K562 (cell line): ENCODE results near the gene PACSIN3.

Experiments used
- CREB5 ChIP-seq: fragments of 250-450 bp; sonication (Bioruptor Pico); IDR thresholded peaks from 2 replicates; pipeline ENCODE4 v1.5.0; 2020; ENCODE audit warnings: mild to moderate bottlenecking
- CTCF ChIP-seq, 3 experiments: IDR thresholded peaks in 2 of 3; conservative IDR thresholded peaks in 1 of 3; 2 replicates each; pipeline ENCODE4 v1.5.1; 2011 to 2012; ENCODE audit warnings: low read length in 3 of 3, mild to moderate bottlenecking in 3 of 3, control low read depth in 2 of 3, improper control_type of control experiment in 1 of 3, inconsistent platforms in 1 of 3, low read depth in 1 of 3, mixed read lengths in 1 of 3, moderate library complexity in 1 of 3; ENCODE audit not compliant: insufficient read depth in 2 of 3
- ZNF24 ChIP-seq: fragments of 450-650 bp; IDR thresholded peaks from 2 replicates; pipeline ENCODE4 v1.6.1; 2016

DNA sequence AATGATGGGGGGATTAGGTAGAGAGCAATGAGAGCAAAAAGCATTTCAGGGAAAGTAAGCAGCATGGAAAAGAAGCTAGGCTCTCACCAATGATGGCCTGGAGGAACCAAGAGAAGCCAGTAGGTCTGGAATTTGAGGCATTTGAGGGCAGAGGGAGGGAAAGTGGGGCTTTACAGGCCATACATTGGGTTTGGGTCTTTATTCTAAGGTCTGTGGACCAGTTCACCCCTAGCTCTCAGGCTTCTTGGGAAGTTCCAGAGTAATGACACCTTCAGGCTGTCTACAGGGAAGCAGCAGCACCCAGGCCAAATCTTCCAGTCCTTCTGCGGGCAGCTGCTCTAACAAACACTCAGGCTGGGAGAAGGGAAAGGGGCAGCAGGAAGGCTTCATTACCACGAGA lies 39.0 kb downstream of the PACSIN3 start:
- no peak for TF ChIP-seq ZNF24
- TF ChIP-seq CTCF (IDR thresholded peaks at IDR 0.05 in 2 of 3, conservative IDR thresholded peaks at IDR 0.05 in 1 of 3; ENCODE audit: insufficient read depth in 2 of 3, low read depth in 1 of 3, low read length in 3 of 3) = no peak
- no peak for TF ChIP-seq CREB5 (CRISPR knock-in tag)
